IMR-90 (cell line): Measurements from ENCODE around the gene SLC37A4. TPM values are rescaled to one million over a fixed set of nuclear protein-coding genes. Genes with fewer than 3 reads are reported as not detected.
"Not testable (repeated sequence)": the region's sequence is repeated elsewhere in the genome, so short reads cannot be mapped to it uniquely, and the experiment has no call there.

Experiments
- ATAC-seq: fragments of 200-7000 bp; cut with Tn5 transposase; 2 replicates; pipeline ENCODE4 v1.9.1; 2020; ENCODE audit warnings: low read depth, mild to moderate bottlenecking, moderate library complexity
- BruUV-seq: library from RNA; stranded (reverse); fragments of 400-500 nt; replicated peaks from 2 replicates; lab custom pipeline; 2021; lab: Mats Ljungman, UMichigan
- CTCF ChIA-PET: fragments of 300-600 bp; formaldehyde crosslinking; extraction: SDS; loops from one replicate; lab custom pipeline; 2021; ENCODE audit warnings: antibody characterized with exemption; lab: Yijun Ruan, JAX
- POLR2A ChIA-PET: fragments of 300-600 bp; sonication (Branson Sonifier 250); formaldehyde crosslinking; loops from one replicate; lab custom pipeline; 2022; ENCODE audit warnings: antibody characterized with exemption; ENCODE audit not compliant: unreplicated experiment; lab: Charles Lee
- DNase-seq: peaks from one replicate; pipeline ENCODE4 v3.0.0; 2013
- H2AFZ ChIP-seq: replicated peaks from 2 replicates; pipeline ENCODE3; 2013; ENCODE audit warnings: low read length, mild to moderate bottlenecking; ENCODE audit not compliant: poor library complexity
- H2AK5ac ChIP-seq: 2 replicates; pipeline ENCODE4 v1.6.1; 2013; ENCODE audit warnings: low read depth, low read length, inconsistent platforms
- H2AK9ac ChIP-seq: replicated peaks from 2 replicates; pipeline ENCODE3; 2013; ENCODE audit warnings: mild to moderate bottlenecking, low read depth, low read length, moderate library complexity; ENCODE audit not compliant: poor library complexity
- H2BK120ac ChIP-seq: 2 replicates; pipeline ENCODE4 v1.6.1; 2013; ENCODE audit warnings: low read depth, low read length, inconsistent platforms
- H2BK15ac ChIP-seq: 3 replicates; pipeline ENCODE4 v1.6.1; 2013; ENCODE audit warnings: low read depth, low read length, inconsistent platforms
- H2BK20ac ChIP-seq: 2 replicates; pipeline ENCODE4 v1.6.1; 2013; ENCODE audit warnings: low read depth, mild to moderate bottlenecking, inconsistent platforms, low read length, moderate library complexity
- H2BK5ac ChIP-seq: 2 replicates; pipeline ENCODE4 v1.6.1; 2013; ENCODE audit warnings: mild to moderate bottlenecking, low read depth, low read length, inconsistent platforms; ENCODE audit not compliant: poor library complexity, severe bottlenecking
- H3K14ac ChIP-seq: replicated peaks from 2 replicates; pipeline ENCODE4 v1.6.1; 2013; ENCODE audit warnings: low read depth, low read length, inconsistent platforms
- H3K18ac ChIP-seq: 2 replicates; pipeline ENCODE4 v1.6.1; 2013; ENCODE audit warnings: low read depth, low read length, control low read depth
- H3K23ac ChIP-seq: 2 replicates; pipeline ENCODE4 v1.6.1; 2013; ENCODE audit warnings: low read depth, low read length, inconsistent platforms
- H3K27ac ChIP-seq: 2 replicates; pipeline ENCODE4 v1.5.1; 2013; ENCODE audit warnings: mild to moderate bottlenecking, control low read depth, low read length; ENCODE audit not compliant: insufficient read depth
- H3K27me3 ChIP-seq: 2 replicates; pipeline ENCODE4 v1.6.1; 2013; ENCODE audit warnings: low read length; ENCODE audit not compliant: control insufficient read depth, insufficient read depth
- H3K36me3 ChIP-seq: 2 replicates; pipeline ENCODE4 v1.6.1; 2013; ENCODE audit warnings: low read length, mixed read lengths; ENCODE audit not compliant: control insufficient read depth, insufficient read depth
- H3K4ac ChIP-seq: 2 replicates; pipeline ENCODE4 v1.6.1; 2013; ENCODE audit warnings: low read depth, low read length, inconsistent platforms
- H3K4me1 ChIP-seq: 2 replicates; pipeline ENCODE4 v1.6.1; 2013; ENCODE audit warnings: low read length, mixed read lengths; ENCODE audit not compliant: control insufficient read depth, insufficient read depth
- H3K4me2 ChIP-seq: 2 replicates; pipeline ENCODE4 v1.6.1; 2013; ENCODE audit warnings: low read depth, mild to moderate bottlenecking, control low read depth, low read length, moderate library complexity
- H3K4me3 ChIP-seq: 2 replicates; pipeline ENCODE4 v1.5.1; 2013; ENCODE audit warnings: low read depth, mild to moderate bottlenecking, control low read depth, low read length, moderate library complexity; ENCODE audit not compliant: insufficient read depth
- H3K56ac ChIP-seq: 2 replicates; pipeline ENCODE4 v1.6.1; 2013; ENCODE audit warnings: low read length, inconsistent platforms; ENCODE audit not compliant: insufficient read depth; ENCODE audit errors: extremely low read depth
- H3K79me1 ChIP-seq, 2 experiments: 2 replicates each; pipeline ENCODE4 v1.6.1; 2013; ENCODE audit warnings: low read length in 2 of 2, inconsistent platforms in 1 of 2, low read depth in 1 of 2
- H3K9ac ChIP-seq: 2 replicates; pipeline ENCODE4 v1.6.1; 2013; ENCODE audit warnings: low read depth, low read length, control low read depth
- H3K9me1 ChIP-seq: 2 replicates; pipeline ENCODE4 v1.6.1; 2013; ENCODE audit warnings: low read length, inconsistent platforms; ENCODE audit not compliant: insufficient read depth
- H3K9me3 ChIP-seq: 2 replicates; pipeline ENCODE4 v1.6.1; 2013; ENCODE audit warnings: low read length; ENCODE audit not compliant: control insufficient read depth, insufficient read depth
- H4K20me1 ChIP-seq: 2 replicates; pipeline ENCODE4 v1.6.1; 2013; ENCODE audit warnings: low read length, inconsistent platforms; ENCODE audit not compliant: insufficient read depth
- H4K5ac ChIP-seq: 2 replicates; pipeline ENCODE4 v1.6.1; 2013; ENCODE audit warnings: mild to moderate bottlenecking, low read depth, low read length, control low read depth
- H4K8ac ChIP-seq, 2 experiments: 2 replicates each; pipeline ENCODE4 v1.6.1; 2013; ENCODE audit warnings: low read depth in 2 of 2, low read length in 2 of 2, control low read depth in 1 of 2, inconsistent platforms in 1 of 2
- H4K91ac ChIP-seq: 2 replicates; pipeline ENCODE4 v1.6.1; 2013; ENCODE audit warnings: low read depth, low read length, inconsistent platforms; ENCODE audit not compliant: insufficient read depth
- WGBS, 2 experiments: methylation state at CpG; one replicate each; pipeline versions ENCODE4 v1.1.5 to v1.1.7; 2013; ENCODE audit warnings: missing lambda C conversion rate in 2 of 2; ENCODE audit not compliant: insufficient read length in 1 of 2; ENCODE audit errors: extremely low coverage in 2 of 2; 5-methylcytosine and 5-hydroxymethylcytosine counted together
- dilution Hi-C: fragments of 300-500 bp; cut with HindIII; formaldehyde crosslinking; loops from one replicate; pipeline ENCODE4 v1.14.3; 2018; ENCODE audit warnings: low sequenced_read_pairs; ENCODE audit not compliant: unreplicated experiment
- in situ Hi-C: fragments of 300-500 bp; cut with MboI; formaldehyde crosslinking; loops from 3 replicates; pipeline ENCODE4 v1.14.3; 2019; ENCODE audit warnings: low sequenced_read_pairs, inconsistent platforms, mixed read lengths
- intact Hi-C: fragments of 100-400 bp; cut with micrococcal nuclease; formaldehyde crosslinking; loops from 2 replicates; pipeline ENCODE4 v1.10.0; 2022
- polyA plus RNA-seq, 3 experiments: library from polyadenylated mRNA; depleted of rRNA; stranded (reverse); fragments of >200 nt; gene quantifications; 2 replicates each; pipeline ENCODE4 v1.2.3, GENCODE V29; 2012; ENCODE audit warnings: low replicate concordance in 1 of 3
- total RNA-seq: library from RNA; depleted of rRNA; stranded (reverse); fragments of >200 nt; gene quantifications from 2 replicates; pipeline ENCODE4 v1.2.3, GENCODE V29; 2012

Gene SLC37A4
- total and polyA plus RNA-seq, 2 of the 4 experiments (the other 2 are of a cell fraction) = 7.5 to 14.3 TPM

GRCh38 chr11:119033421-119033820, 2.7 kb upstream of the SLC37A4 start:
- H2AK5ac ChIP-seq, H4K5ac ChIP-seq, ATAC-seq, H3K4ac ChIP-seq, H3K9ac ChIP-seq, H4K8ac ChIP-seq, H2BK120ac ChIP-seq, DNase-seq, H3K18ac ChIP-seq, H2AK9ac ChIP-seq, POLR2A ChIA-PET, H3K36me3 ChIP-seq, H2BK5ac ChIP-seq, CTCF ChIA-PET, in situ Hi-C loops, H4K20me1 ChIP-seq, H4K91ac ChIP-seq, H3K4me3 ChIP-seq, H3K9me1 ChIP-seq, H3K9me3 ChIP-seq, H3K27ac ChIP-seq, H3K4me2 ChIP-seq, H2BK20ac ChIP-seq, H3K56ac ChIP-seq, H2BK15ac ChIP-seq, intact Hi-C loops, H3K23ac ChIP-seq, H2AFZ ChIP-seq, BruUV-seq, H3K14ac ChIP-seq, H3K27me3 ChIP-seq, H3K4me1 ChIP-seq, dilution Hi-C loops: not testable (repeated sequence)
- peaks cover 2 to 16% of the 10 kb centered on the region in 2 experiments; a peak in 2 of 4 replicates for H3K79me1 ChIP-seq
- WGBS, 2 experiments = no CpG with 5 or more reads among the region's 10 CpGs
